H9 (cell line): ENCODE results near the gene LMTK3. TPM values are rescaled to one million over a fixed set of nuclear protein-coding genes. Genes with fewer than 3 reads are reported as not detected.

Experiments
- DNase-seq: peaks from one replicate; pipeline ENCODE4 v3.0.0-alpha.2; 2017
- H2AFZ ChIP-seq: one replicate; pipeline ENCODE4 v1.6.1; 2013; ENCODE audit warnings: mild to moderate bottlenecking, low read length, control low read depth, moderate library complexity
- H2AK5ac ChIP-seq: 2 replicates; pipeline ENCODE4 v1.6.1; 2013; ENCODE audit warnings: low read length, control low read depth, mixed read lengths; ENCODE audit not compliant: insufficient read length
- H2BK120ac ChIP-seq: one replicate; pipeline ENCODE4 v1.6.1; 2013; ENCODE audit warnings: low read depth, mild to moderate bottlenecking, low read length, control low read depth, inconsistent platforms; ENCODE audit not compliant: poor library complexity, severe bottlenecking
- H2BK12ac ChIP-seq: 2 replicates; pipeline ENCODE4 v1.6.1; 2013; ENCODE audit warnings: low read length, control low read depth, mixed read lengths, low read depth; ENCODE audit not compliant: insufficient read length
- H2BK15ac ChIP-seq: 2 replicates; pipeline ENCODE4 v1.6.1; 2013; ENCODE audit warnings: low read depth, low read length, control low read depth
- H2BK20ac ChIP-seq: one replicate; pipeline ENCODE4 v1.6.1; 2013; ENCODE audit warnings: low read depth, mild to moderate bottlenecking, low read length, control low read depth, inconsistent platforms; ENCODE audit not compliant: poor library complexity, severe bottlenecking
- H2BK5ac ChIP-seq: 2 replicates; pipeline ENCODE4 v1.6.1; 2013; ENCODE audit warnings: low read length, control low read depth, mixed read lengths; ENCODE audit not compliant: insufficient read length
- H3K14ac ChIP-seq: 2 replicates; pipeline ENCODE4 v1.6.1; 2013; ENCODE audit warnings: low read length, control low read depth; ENCODE audit not compliant: insufficient read depth
- H3K18ac ChIP-seq: 2 replicates; pipeline ENCODE4 v1.6.1; 2013; ENCODE audit warnings: low read depth, mild to moderate bottlenecking, mixed read lengths, low read length, control low read depth; ENCODE audit not compliant: insufficient read length
- H3K23ac ChIP-seq: 2 replicates; pipeline ENCODE4 v1.6.1; 2013; ENCODE audit warnings: low read length, control low read depth, mixed read lengths, low read depth; ENCODE audit not compliant: insufficient read length
- H3K23me2 ChIP-seq: 2 replicates; pipeline ENCODE4 v1.6.1; 2013; ENCODE audit warnings: low read depth, mild to moderate bottlenecking, mixed read lengths, low read length, control low read depth; ENCODE audit not compliant: insufficient read length, poor library complexity, severe bottlenecking
- H3K27ac ChIP-seq: 2 replicates; pipeline ENCODE4 v1.5.1; 2013; ENCODE audit warnings: low read length, control low read depth, mixed read lengths, low read depth; ENCODE audit not compliant: insufficient read length
- H3K27me3 ChIP-seq: 2 replicates; pipeline ENCODE4 v1.6.1; 2013; ENCODE audit warnings: low read length, control low read depth, inconsistent platforms; ENCODE audit not compliant: insufficient read depth
- H3K4ac ChIP-seq: 2 replicates; pipeline ENCODE4 v1.6.1; 2013; ENCODE audit warnings: low read depth, mild to moderate bottlenecking, control low read depth, inconsistent platforms, low read length, moderate library complexity
- H3K4me1 ChIP-seq: 2 replicates; pipeline ENCODE4 v1.6.1; 2013; ENCODE audit warnings: low read length, control low read depth, inconsistent platforms; ENCODE audit not compliant: insufficient read depth
- H3K4me2 ChIP-seq: 2 replicates; pipeline ENCODE4 v1.6.1; 2013; ENCODE audit warnings: low read length, control low read depth, mixed read lengths; ENCODE audit not compliant: insufficient read length, insufficient read depth
- H3K56ac ChIP-seq: 2 replicates; pipeline ENCODE4 v1.6.1; 2013; ENCODE audit warnings: low read depth, mild to moderate bottlenecking, mixed read lengths, low read length, control low read depth; ENCODE audit not compliant: insufficient read length
- H3K79me1 ChIP-seq: 2 replicates; pipeline ENCODE4 v1.6.1; 2013; ENCODE audit warnings: low read depth, mild to moderate bottlenecking, moderate library complexity, low read length, control low read depth, inconsistent platforms; ENCODE audit not compliant: insufficient read depth, poor library complexity, severe bottlenecking
- H3K79me2 ChIP-seq: 2 replicates; pipeline ENCODE4 v1.6.1; 2013; ENCODE audit warnings: low read length, control low read depth, inconsistent platforms; ENCODE audit not compliant: insufficient read depth
- H3K9ac ChIP-seq: 2 replicates; pipeline ENCODE4 v1.6.1; 2013; ENCODE audit warnings: low read length, control low read depth, mixed read lengths; ENCODE audit not compliant: insufficient read length; ENCODE audit errors: extremely low read depth
- H3K9me3 ChIP-seq: one replicate; pipeline ENCODE4 v1.6.1; 2013; ENCODE audit warnings: low read depth, low read length, inconsistent platforms; ENCODE audit not compliant: control insufficient read depth
- H3T11ph ChIP-seq: one replicate; pipeline ENCODE4 v1.6.1; 2013; ENCODE audit warnings: mild to moderate bottlenecking, low read length, control low read depth, inconsistent platforms
- H4K20me1 ChIP-seq: one replicate; pipeline ENCODE4 v1.6.1; 2013; ENCODE audit not compliant: control insufficient read depth, insufficient read length, insufficient read depth
- H4K5ac ChIP-seq: 2 replicates; pipeline ENCODE4 v1.6.1; 2013; ENCODE audit warnings: low read depth, mild to moderate bottlenecking, mixed read lengths, low read length, control low read depth; ENCODE audit not compliant: insufficient read length
- H4K8ac ChIP-seq: replicated peaks from 2 replicates; pipeline ENCODE4 v1.6.1; 2013; ENCODE audit warnings: low read length, control low read depth, mixed read lengths, low read depth; ENCODE audit not compliant: insufficient read length
- H4K91ac ChIP-seq: 2 replicates; pipeline ENCODE4 v1.6.1; 2013; ENCODE audit warnings: low read depth, mild to moderate bottlenecking, moderate library complexity, mixed read lengths, low read length, control low read depth; ENCODE audit not compliant: insufficient read length
- H3K27ac Mint-ChIP-seq, 3 experiments: 2 replicates in 2 of 3; 3 replicates in 1 of 3; pipeline ENCODE4 v1.8.0; 2020 to 2021; ENCODE audit warnings: mixed read lengths in 3 of 3, mild to moderate bottlenecking in 1 of 3, moderate library complexity in 1 of 3
- H3K27me3 Mint-ChIP-seq: 2 replicates; pipeline ENCODE4 v1.8.0; 2021; ENCODE audit warnings: low read depth, mild to moderate bottlenecking, moderate library complexity, mixed read lengths
- H3K36me3 Mint-ChIP-seq, 3 experiments: 2 replicates in 2 of 3; 3 replicates in 1 of 3; pipeline ENCODE4 v1.8.0; 2020 to 2021; ENCODE audit warnings: low read depth in 3 of 3, mixed read lengths in 3 of 3; ENCODE audit not compliant: insufficient read depth in 1 of 3
- H3K4me1 Mint-ChIP-seq, 2 experiments: 2 replicates each; pipeline ENCODE4 v1.8.0; 2020; ENCODE audit warnings: mixed read lengths in 2 of 2
- H3K4me3 Mint-ChIP-seq, 2 experiments: 2 replicates in 1 of 2; 3 replicates in 1 of 2; pipeline ENCODE4 v1.8.0; 2020 to 2021; ENCODE audit warnings: mild to moderate bottlenecking in 2 of 2, mixed read lengths in 2 of 2, moderate library complexity in 1 of 2
- H3K9me3 Mint-ChIP-seq, 2 experiments: 2 replicates in 1 of 2; 3 replicates in 1 of 2; pipeline ENCODE4 v1.8.0; 2020; ENCODE audit warnings: mild to moderate bottlenecking in 2 of 2, mixed read lengths in 2 of 2, moderate library complexity in 1 of 2
- WGBS: extraction: QIAGEN DNeasy Blood & Tissue Kit; methylation state at CpG from one replicate; pipeline ENCODE4 v1.1.7; 2013; ENCODE audit warnings: missing lambda C conversion rate, low lambda C conversion rate, mixed read lengths; ENCODE audit not compliant: insufficient read length; ENCODE audit errors: extremely low coverage; 5-methylcytosine and 5-hydroxymethylcytosine counted together
- total RNA-seq: library from RNA; stranded (reverse); gene quantifications from 2 replicates; pipeline ENCODE4 v1.2.1, GENCODE V29; 2021
- TF ChIP-seq, protein P1 (sequence below): fragments of 200-600 bp; sonication (generic); conservative IDR thresholded peaks from 3 replicates; pipeline ENCODE4 v1.8.0; 2021; ENCODE audit warnings: antibody characterized with exemption, mild to moderate bottlenecking

The LMTK3 gene
- total RNA-seq, 1 experiment from 2014 or later = 14.4 TPM

DNA sequence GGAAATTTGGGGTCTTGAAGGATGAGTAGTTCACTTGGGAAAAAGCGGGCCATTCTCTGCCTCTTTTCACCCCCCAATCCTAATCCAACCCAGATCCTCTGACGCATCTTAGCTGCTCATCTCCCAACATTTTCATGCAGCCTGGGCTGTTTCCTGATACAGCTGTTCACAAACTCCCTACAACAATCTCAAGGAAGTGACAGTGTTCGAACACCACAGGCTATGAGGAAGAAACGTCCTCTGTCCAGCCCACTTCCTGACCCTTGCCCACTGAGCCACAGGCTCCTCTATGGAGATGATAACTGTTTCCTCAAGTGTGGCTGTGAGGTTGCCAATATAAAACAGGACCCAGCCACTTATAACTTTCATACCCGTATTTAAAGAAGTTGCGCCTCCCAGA, 16.2 kb downstream of the LMTK3 start:
- Histone ChIP-seq H3K9me3 (no peaks in the 10 kb centered on the region), H2BK20ac (no peak overlapping the region), H3K9ac (no peak overlapping the region), H3K4me2 (no peak overlapping the region), H2AK5ac (no peak overlapping the region), H4K91ac (no peak overlapping the region), H3K23ac (no peak overlapping the region), H3K23me2 (peaks cover 8% of the 10 kb centered on the region), H3T11ph (no peak overlapping the region), H3K14ac (no peak overlapping the region), H3K18ac (no peak overlapping the region), H4K5ac (no peak overlapping the region), H2BK120ac (no peak overlapping the region), H4K20me1 (no peaks in the 10 kb centered on the region), H3K4ac (no peak overlapping the region), H2BK12ac (no peak overlapping the region), H2BK5ac (no peak overlapping the region), H3K27me3 (no peaks in the 10 kb centered on the region), H3K27ac (no peak overlapping the region), H2AFZ (no peak overlapping the region), H4K8ac (no peak overlapping the region), H3K79me1 (no peaks in the 10 kb centered on the region), H2BK15ac (no peak overlapping the region), H3K56ac (no peak overlapping the region), H3K4me1 (no peaks in the 10 kb centered on the region), H3K79me2 (no peaks in the 10 kb centered on the region)
- TF ChIP-seq, protein P1, sequence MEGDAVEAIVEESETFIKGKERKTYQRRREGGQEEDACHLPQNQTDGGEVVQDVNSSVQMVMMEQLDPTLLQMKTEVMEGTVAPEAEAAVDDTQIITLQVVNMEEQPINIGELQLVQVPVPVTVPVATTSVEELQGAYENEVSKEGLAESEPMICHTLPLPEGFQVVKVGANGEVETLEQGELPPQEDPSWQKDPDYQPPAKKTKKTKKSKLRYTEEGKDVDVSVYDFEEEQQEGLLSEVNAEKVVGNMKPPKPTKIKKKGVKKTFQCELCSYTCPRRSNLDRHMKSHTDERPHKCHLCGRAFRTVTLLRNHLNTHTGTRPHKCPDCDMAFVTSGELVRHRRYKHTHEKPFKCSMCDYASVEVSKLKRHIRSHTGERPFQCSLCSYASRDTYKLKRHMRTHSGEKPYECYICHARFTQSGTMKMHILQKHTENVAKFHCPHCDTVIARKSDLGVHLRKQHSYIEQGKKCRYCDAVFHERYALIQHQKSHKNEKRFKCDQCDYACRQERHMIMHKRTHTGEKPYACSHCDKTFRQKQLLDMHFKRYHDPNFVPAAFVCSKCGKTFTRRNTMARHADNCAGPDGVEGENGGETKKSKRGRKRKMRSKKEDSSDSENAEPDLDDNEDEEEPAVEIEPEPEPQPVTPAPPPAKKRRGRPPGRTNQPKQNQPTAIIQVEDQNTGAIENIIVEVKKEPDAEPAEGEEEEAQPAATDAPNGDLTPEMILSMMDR = no peak
- H3K27ac Mint-ChIP-seq = no peak overlapping the region
- peak overlapping the region in 1 of 2 experiments; percentile 82; a peak in 2 of 5 replicates for H3K4me3 Mint-ChIP-seq
- peaks cover 21 to 33% of the 10 kb centered on the region in 2 experiments for H3K4me1 Mint-ChIP-seq
- peaks cover 14% of the 10 kb centered on the region for H3K27me3 Mint-ChIP-seq
- peaks cover 0 to 6% (median 5%) of the 10 kb centered on the region in 3 experiments; a peak in 5 of 7 replicates for H3K36me3 Mint-ChIP-seq
- H3K9me3 Mint-ChIP-seq = no peaks in the 10 kb centered on the region; a peak in 2 of 5 replicates
- no peak for DNase-seq
- no CpG with 5 or more reads among the region's 6 CpGs for WGBS
